ENCODE data around the gene DDX52.

- TF ChIP-seq POLR2A (IDR thresholded peaks at IDR 0.05; ENCODE audit: low read length) (no peak), GATA1 (IDR thresholded peaks at IDR 0.05; ENCODE audit: low read depth, low read length) (no peak)
Measured at GRCh38 chr17:37648555-37648954, 5.3 kb upstream of the DDX52 start.
